NCI-H2196 treated with DMSO at 0.1 percent for 48 hours (cell line): ENCODE measurements around the gene MTRR.

ENCODE experiments used
- DNase-seq: peaks from one replicate; lab custom pipeline; 2025; ENCODE audit not compliant: unreplicated experiment; lab: John Stamatoyannopoulos, UW

The MTRR gene

DNA sequence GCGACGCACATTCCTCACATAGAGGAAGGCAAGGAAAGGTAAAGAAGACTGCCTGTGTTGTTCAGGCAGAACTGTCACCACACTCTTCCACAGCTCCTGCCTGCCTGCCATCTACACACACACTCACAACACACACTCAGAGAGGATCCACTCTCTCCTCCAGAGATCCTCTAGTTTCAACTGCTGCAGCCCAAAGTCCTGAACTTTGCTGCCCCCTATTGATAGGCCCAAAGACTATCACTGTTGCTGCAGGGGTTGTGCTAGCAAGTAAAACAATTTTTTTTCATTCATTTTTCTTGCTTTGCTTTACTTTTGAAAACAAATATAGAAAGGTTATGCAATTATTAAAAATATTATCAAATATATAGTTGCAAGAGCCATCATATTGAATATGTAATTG lies 12.1 kb upstream of the MTRR start:
- DNase-seq, result peak; percentile 59

DNA sequence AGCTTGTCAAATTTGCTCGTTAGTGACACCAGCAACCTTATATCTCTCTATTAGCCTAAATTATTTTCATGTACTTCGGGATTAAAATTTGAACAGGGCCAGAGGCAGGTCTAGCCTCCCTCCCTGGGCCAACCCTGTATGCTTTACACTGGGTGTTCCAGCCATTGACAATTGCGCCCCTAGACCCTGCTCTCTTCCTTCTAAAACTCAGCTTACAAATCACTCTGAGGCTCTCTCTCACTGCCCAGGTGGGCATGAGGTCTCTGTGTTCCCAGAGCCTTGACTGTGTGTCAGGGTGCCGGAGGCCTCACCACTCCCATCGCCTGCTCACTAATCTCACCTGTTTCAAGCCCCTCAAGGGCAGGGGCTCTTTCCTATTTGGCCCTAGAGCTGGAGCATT lies 11.6 kb upstream of the MTRR start:
- DNase-seq, result no peak

DNA sequence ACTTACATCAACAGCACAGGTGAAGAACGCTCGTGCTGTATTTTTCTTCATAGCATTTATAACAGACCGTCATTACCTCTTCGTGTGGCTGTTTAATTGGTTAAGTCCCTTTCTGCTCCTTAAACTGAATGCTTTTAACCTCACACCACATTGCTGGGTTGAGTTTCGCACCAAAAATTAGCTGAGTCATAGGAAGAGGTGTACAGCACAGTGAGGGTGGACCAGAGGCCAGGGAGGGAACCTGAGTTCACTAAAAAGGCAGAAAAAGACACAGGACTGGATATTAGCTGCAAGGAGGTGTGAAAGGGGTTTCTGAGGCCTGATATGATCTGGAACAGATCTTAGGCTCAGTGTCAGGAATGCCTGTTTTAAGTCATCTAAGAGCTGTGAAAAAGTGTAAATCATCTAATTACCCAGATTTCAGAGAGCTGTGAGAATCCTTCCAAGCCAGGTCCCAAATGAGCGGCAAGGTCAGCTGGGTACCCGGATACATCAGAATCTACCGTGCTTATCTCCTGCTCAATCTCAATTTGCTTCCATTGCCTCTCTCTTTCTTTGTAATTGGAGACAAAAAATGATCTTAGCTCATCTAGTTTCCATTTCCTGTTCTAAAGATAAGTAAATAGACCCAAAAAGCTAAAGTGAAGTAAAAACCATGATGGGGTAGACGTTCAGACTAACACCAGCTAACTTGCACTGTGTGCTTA lies 10.9 kb upstream of the MTRR start:
- DNase-seq, result peak; percentile 15

DNA sequence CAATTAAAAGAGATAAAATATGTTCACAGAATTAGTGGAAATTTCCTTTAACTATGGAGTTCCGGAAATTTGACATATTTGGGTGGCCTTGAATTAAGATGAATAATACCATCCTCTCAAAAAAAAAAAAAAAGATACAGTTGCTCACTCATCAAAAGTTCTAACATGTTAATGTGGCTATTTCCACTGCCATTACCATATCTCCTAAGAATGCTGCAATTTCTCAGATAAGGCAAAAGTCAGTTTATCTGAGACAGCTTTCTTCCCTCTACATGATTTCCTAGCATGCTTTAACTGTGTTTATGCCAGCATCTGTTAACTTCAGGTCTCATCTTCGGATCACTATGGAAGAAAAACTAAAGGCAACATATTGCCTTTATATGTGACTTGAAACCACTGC lies 2.8 kb upstream of the MTRR start:
- DNase-seq, result no peak

DNA sequence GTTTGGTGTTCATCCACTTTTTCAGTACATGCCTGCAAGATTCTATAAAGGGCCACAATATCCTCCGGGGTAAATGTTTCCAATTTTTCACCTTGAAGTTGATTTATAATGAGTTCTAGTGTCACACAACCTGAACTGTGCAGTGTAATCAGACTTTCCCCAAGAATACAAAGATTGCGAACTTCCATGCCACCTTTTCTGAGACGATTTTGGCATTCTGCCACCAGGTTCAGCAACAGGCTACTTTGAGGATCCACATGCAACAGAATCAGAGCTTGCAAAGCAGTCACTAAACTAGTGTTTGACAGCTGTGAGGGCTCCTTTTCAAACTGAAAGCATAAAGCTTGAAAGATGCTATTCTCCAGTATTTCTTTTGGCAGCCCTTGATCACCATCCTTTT lies 1.7 kb upstream of the MTRR start:
- no peak for DNase-seq

DNA sequence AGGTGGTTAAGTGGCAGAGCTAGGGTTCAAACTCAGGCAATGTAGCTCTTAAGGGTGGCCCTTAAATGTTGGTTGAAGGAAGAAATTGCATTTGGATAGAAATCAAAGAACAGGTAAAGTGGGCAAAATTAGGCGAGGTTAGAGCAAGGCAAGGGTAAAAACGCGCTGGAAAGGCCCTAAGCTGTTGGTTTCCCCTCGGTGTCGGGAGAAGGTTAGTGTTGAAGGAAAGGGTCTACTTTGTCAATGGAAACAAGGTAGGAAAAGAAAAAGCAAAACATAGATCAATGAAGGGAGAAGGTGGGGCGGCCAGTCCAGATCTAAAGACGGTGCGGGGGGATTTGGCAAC lies 548 bp upstream of the MTRR start:
- DNase-seq, result no peak

DNA sequence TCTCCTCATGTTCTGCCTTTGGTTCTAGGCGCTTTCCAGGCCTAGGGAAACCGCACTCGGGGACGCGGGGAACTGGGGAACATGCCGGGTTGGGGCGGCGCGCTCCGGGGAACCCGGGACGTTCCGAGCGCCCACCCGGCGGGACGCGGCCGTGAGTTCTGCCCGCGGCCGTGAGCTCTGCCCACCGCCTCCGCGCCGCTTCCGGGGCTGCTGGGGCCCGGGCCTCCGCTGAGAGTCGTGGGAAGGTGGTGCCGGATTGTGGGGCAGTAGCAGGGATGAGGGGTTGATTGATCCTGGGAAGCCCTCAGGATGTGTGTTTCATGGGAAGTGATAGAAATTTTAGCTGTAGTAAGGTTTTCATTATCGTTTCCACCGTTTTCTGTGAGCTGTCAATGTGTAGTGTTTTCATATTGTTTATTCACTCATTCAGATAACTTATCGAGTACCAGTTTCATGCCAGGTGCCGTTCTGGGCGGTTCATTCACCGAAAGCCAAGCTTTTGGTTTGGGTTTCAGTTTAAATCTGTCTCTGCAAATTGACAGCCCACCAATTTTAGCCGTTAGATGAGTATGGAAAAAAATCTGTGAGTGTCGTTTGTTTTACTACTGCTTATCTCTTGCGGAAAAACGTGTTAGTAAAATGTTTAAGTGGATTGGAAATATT lies 657 bp downstream of the MTRR start:
- DNase-seq, result no peak

DNA sequence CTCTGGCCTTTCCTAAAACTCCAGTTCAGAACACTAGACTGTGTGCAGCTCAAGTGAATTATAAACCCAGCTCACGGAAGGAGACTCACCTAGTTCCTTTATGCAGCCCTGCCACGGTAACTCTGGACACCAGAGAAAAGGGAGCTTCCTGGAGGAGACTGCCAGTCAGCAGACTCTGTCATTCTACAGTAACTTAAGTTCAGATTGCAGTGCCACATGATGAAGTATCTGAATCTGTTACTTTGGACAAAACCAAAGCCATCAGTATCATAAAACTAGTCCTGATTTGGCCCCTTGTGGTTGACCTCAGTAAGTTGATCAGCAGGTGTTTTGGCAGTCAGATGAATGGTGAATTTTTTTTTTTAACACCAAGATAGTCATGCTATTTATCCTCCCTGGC lies 2.7 kb downstream of the MTRR start:
- no peak for DNase-seq

DNA sequence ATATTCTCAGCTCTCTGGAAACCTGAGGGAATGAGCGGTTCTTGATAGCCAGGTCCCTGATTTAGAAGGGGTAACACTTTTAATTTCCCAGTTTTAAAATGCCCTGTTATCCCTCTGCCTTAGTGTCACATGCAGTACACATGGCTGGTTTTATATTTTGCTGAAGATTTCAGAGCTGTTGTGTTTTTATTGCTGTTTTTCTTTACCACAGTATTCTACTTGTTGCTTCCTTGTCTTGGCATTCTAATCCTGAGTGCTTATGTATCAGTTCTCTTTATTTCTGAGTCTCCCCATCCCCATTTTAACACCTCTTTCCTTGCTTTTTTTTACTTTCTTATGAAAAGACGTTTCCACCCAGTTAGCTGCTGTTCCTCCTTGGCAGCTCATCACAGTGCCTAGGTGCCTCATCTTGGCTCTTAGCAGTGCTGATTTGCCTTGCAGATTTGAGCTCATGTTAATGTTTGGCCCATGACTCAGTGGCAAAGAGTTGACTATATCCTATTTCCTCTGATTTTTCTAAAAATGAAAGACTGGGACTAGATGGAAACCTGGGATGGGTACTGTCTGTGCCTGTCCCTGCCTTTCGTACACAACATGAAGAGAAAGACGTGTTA lies 3.7 kb downstream of the MTRR start:
- DNase-seq, result no peak

DNA sequence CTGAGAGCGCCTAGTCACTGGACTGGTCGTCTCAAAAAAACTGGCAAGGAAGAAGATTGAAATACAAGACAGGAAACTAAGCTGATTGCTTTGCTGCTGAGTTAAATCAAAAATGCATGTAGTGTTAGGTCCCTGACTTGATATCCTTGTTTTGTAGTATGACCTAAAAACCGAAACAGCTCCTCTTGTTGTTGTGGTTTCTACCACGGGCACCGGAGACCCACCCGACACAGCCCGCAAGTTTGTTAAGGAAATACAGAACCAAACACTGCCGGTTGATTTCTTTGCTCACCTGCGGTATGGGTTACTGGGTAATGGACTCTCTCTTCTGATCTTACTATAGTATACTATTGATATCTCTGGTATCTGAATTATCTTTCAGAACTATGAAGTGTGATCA lies 4.3 kb downstream of the MTRR start:
- no peak for DNase-seq

DNA sequence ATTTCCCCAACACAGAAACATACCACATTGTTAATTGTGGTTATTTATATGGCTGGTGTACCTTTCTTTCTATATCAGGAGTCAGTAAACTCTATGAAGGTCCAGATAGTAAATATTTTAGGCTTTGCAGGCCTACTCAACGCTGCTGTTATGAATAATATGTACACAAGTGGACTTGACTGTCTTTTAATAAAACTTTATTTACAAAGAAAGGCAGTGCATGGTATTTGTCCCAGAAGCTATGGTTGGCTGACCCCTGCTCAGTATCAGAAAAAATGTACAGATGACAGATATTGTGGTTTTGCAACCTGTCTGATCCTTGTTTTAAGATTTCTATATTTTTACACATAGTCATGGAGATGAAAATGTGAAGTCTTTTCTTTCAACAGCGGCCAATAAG lies 5.7 kb downstream of the MTRR start:
- no peak for DNase-seq

DNA sequence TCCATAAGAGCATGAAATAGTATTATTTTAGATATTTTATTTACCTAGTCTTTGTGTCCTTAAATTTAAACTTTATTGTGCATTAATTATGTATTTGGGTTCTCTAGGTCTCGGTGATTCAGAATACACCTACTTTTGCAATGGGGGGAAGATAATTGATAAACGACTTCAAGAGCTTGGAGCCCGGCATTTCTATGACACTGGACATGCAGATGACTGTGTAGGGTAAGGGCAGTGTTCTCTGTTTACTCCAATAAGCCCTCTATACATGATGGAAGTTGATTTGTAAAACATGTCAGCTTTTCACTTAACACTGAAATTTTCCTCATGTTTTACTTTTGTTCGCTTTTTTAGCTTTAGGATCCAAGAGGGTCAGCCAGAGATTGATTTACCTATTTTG lies 6.2 kb downstream of the MTRR start:
- no peak for DNase-seq

DNA sequence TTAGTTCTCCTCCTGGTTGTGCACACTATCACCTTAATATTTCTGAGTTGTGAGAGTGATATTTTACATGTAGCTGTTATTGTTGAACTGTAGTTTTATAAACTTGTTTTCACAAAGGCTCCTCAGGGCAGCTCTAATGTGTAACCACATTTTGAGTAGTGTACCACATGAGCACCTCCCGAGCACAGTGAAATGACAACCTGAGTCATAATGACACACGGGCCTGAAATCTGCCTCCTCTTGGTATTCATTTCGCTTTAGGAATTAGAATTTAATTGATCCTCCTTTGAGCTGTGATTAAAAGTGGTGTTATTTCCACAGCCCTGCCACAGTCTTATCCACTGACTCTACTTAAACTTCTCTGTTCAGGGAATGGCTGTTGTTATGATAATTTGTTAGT lies 7.9 kb downstream of the MTRR start:
- DNase-seq, result no peak

DNA sequence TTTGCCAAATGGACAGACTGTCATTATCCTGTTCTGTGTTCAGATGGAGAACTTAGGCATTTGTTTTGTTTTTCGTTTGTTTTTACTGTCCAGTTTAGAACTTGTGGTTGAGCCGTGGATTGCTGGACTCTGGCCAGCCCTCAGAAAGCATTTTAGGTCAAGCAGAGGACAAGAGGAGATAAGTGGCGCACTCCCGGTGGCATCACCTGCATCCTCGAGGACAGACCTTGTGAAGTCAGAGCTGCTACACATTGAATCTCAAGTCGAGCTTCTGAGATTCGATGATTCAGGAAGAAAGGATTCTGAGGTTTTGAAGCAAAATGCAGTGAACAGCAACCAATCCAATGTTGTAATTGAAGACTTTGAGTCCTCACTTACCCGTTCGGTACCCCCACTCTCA lies 8.9 kb downstream of the MTRR start:
- no peak for DNase-seq

DNA sequence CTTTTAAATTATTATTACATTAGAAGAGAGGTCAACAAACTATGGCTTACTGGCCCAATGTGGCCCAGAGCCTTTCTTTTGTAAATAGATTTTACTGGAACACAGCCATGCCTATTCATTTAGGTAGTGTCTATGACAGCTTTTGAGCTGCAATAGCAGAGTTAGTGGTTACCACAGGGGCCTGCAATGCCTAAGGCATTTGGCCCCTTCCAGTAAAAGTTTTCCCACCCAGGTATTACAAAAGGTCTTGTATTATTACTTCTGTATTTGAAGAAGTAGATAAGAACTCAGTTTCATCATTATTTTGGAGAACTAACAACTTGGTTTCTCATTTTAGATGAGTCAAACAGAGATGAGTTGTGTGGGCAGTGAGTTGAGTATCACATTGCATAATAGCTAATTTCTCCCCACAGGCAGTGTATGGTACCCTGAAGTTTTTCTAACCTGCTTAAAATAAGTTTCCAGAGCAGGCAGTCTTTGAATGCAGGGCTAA lies 9.5 kb downstream of the MTRR start:
- no peak for DNase-seq

DNA sequence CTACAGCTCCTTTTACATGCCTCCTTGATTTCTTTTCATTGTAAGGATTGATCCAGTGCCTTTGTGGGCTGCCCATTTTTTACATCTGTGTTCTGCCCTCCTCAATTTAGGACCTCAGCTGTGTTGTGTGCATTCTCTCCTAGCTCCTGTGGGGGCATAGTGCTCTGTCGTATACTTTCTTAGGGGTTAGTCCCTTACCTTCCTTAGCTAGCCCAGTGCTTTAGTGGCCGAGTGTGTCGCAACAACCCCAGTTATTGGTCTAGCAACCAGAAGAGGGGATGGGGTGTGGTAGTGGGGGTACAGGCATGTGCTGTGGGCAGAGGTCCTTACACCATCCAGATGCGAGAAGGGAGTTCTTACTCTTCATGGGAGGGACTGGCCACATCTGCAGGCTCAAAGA lies 12.1 kb downstream of the MTRR start:
- no peak for DNase-seq

DNA sequence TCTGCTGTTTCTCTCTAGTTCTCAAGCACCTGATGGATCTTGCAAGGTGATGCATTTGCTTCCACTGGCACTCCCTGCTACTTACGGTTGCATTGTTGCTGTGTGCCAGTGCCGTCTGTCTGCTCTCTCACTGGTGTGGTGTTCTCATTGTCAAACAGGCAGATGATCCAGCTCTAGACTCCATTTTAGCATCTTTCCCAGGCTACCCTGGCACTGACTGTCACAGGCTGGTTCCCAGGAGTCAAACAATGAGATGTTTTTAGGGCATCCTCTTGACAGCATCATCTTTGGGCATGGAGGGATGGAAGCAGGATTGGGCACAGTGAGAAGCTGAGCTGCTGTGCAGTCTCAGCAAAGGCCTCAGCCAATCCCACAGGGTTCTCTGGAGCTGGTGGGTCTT lies 12.9 kb downstream of the MTRR start:
- no peak for DNase-seq

DNA sequence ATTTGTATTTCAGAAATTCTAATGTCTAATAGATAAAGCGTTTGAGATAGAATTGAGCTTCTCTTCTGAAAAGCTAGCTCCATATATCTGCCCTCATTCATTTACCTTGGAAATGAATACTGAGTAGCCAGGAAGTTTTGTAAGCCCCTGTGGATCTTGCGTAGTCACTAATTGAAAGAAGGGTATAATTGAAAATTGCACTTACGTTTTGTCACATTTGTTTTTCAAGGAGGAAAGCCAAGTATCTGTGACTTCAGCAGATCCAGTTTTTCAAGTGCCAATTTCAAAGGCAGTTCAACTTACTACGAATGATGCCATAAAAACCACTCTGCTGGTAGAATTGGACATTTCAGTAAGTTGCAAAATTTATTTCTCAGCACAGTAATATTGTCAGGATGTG lies 14.0 kb downstream of the MTRR start:
- no peak for DNase-seq

DNA sequence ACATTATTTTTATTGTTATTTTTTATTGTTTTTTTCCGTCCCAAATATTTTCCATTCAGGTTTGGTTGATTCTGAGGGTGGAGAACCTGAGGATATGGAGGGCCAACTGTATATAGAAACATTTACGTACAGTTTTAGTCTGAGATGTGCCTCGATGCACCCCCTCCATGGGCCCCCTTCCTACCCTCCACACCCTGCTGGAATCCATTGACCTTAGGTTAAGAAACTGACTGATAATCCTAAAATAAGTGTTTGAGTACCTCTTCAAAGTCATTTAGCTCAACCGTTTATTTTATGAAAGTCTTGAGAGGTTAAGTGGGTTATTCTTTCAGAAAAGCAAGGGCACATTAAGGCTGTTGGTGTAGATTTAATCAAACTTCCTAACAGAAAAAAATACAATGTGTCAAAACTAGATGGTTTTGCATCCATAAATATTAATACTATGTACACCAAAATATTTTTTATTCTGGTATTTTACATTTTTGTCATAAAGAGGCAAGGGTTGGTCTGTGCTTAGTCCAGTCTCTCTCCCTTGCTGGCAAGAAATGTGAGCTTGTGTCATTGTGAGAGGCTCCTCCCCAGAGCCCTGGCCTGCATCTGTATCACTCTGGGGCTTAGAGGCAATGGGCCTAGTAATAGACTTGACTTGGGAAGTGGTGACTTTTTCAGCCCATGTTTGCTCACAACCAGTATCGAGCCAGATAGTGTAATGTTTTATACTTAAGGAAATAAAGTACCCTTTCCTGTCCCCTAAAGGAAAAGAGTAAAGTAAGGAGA lies 15.7 kb downstream of the MTRR start:
- no peak for DNase-seq

DNA sequence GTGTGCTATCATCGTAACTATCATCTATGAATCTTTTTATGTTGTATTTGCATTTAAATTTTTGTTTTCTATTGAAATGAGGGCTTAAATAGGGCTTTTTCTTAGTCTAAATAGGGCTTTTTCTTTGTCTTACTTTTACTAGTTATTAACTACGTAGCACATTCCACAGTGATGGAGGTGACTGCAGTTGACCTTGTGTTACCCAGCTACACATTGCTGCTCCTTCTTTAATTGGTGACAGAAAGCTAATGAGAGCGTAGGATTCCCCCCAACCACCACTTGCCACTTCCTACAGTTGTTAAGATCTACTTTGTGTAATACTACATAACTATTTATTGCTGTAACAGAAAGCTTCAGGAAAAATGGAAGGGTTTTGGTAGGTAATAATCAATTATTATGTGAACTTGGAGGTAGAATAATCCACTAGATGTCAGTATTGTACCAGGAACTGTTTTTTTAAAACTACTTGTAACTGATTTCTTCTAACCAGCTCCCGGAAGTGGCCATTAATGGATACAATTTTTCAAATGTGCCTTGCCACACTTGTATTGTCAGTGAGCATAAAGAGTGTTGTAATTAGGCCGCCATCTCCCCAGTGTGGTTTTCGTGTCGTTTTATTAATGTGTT lies 18.0 kb downstream of the MTRR start:
- peak; percentile 28 for DNase-seq

DNA sequence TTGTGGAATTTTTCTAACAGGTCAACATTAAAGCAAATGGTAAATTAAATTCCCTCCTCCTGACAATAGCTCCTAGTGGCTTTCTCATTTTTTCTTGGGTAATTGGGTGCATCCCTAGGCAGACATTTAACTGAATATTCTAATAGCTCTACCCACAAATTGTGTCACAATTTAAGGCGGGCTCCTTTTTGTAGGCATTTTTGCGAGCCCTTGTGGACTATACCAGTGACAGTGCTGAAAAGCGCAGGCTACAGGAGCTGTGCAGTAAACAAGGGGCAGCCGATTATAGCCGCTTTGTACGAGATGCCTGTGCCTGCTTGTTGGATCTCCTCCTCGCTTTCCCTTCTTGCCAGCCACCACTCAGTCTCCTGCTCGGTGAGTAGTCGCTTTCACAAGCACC lies 20.0 kb downstream of the MTRR start:
- no peak for DNase-seq
